ENCODE data around the gene CTRB2.

CTRB2 gene

DNA sequence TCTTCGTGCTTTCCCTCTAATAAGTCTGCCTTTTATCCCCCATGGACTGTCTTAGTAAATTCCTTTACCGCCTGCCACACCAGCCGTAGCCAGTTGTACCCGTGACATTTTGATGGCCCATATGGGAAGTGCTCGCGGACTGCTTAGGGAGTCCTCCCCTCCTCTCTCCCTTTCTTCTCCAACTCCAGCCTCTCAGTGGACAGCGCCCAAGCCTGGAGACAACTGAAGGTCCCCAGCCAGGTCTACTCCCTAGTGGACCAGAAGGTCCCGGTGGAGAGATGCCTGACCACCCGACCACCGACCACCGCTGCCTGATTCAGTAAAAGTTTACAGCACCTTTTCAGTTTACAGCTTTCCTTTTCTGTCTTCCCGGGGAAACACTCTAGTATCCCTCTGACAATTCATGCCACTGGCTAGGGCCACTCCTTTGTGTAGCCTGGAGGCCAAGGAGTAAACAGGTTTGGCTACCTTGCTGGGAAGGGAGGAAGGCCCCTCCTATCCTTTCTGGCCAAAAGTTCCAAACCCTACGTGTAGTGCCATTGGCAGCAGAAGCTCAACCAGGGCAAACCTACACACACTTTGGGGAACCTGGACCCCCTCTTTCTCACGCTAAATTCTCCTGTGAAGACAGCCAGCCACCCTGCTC, 18.0 kb downstream of the CTRB2 start:
- in situ Hi-C loops (cut with MboI; ENCODE audit: low sequenced_read_pairs): no loop called here

DNA sequence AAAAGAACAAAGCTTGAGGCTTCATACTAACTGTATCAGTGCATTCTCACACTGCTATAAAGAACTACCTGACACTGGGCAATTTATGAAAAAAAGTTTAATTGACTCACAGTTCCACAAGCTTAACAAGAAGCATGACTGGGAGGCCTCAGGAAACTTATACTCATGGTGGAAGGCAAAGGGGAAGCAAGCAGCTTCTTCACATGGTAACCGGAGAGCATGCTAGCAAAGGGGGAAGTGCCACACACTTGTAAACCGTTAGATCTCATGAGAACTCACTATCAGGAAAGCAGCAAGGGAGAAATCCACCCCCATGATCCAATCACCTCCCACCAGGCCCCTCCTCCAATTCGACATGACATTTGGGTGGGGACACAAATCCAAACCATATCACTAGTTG, 25.3 kb downstream of the CTRB2 start:
- in situ Hi-C loops (cut with MboI; ENCODE audit: low sequenced_read_pairs): no loop called here

DNA sequence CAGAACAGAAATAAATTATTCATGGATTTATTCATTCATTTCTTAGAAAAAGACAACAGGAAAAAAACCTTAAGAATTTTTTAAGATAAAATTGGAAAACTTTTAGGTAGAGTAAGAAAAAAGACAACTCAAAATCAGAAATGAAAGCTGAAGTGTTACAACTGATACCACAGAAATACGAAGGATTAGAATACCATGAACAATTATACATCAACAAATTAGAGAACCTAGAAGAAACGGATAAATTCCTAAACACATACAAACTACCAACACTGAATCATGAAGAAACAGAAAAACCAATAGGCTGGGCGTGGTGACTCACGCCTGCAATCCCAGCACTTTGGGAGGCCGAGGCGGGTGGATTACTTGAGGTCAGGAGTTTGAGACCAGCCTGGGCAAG, 27.8 kb downstream of the CTRB2 start:
- in situ Hi-C loops (cut with MboI; ENCODE audit: low sequenced_read_pairs): no loop called here

DNA sequence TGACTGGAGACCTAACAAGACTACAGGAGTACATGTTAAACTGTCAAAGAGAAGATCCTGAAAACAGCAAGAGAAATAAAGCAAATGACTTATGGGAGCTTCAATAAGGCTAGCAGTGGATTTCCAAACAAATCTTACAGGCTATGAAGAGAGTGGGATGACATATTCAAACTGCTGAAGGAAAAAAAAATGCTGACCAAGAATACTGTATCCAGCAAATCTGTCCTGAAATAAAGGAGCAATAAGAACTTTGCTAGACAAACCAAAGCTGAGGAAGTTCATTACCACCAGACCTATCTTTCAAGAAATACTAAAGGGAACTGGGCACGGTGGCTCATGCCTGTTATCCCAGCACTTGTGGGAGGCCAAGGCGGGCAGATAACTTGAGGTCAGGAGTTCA, 30.0 kb downstream of the CTRB2 start:
- in situ Hi-C loops (cut with MboI; ENCODE audit: low sequenced_read_pairs): no loop called here

DNA sequence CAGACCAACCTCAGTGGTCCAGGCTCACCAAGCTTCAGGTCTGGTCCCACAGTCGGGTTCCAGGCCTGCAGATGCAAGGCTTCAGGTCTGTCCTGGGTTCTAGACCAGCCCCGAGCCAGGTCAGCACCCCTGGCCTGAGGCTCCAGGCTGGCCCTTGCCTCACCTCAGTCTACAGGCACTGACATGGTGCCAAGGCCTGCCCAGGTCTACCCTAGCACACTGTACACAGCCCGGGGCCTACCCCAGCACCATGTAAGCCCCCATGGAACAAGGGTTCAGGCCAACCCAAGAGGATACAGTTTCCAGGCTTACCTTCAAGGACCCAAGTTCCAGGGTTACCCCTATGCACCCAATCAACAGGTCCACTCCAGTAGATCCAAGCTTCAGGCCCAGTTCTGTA, 31.9 kb downstream of the CTRB2 start:
- in situ Hi-C loops (cut with MboI; ENCODE audit: low sequenced_read_pairs): no loop called here

DNA sequence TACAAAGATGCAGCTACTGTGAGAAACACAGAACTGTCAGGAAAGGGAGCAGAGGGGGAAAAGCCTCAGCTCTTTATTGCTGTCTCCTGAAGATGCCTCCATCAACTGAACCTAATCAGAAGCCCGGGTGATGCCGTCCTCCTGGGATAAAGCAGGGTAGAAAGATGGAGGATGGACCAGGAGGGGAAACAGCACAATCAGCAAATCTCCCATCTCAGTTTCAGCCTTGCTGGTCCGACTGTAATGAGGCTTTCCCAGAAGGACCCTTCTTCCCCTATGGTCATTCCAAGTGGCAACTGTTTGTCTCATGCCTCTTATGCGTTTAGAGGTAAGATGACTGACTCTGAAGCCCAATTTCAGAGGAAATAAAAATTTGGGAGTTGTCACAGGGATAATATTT, 34.4 kb downstream of the CTRB2 start:
- in situ Hi-C loops (cut with MboI; ENCODE audit: low sequenced_read_pairs): no loop called here

DNA sequence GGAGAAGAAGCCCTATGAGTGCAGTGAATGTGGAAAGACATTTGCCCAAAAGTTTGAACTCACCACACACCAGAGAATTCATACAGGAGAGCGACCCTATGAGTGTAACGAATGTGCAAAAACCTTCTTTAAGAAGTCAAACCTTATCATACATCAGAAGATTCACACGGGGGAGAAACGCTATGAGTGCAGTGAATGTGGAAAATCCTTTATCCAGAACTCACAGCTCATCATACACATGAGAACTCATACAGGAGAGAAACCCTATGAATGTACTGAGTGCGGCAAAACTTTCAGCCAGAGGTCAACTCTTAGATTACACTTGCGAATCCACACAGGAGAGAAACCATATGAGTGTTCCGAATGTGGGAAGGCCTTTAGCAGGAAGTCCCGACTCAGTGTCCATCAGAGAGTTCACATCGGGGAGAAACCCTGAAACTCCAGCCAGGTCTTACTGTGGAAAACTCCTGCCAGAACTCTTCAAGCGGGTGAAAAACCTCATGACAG, 37.0 kb downstream of the CTRB2 start:
- in situ Hi-C loops (cut with MboI; ENCODE audit: low sequenced_read_pairs): no loop called here

DNA sequence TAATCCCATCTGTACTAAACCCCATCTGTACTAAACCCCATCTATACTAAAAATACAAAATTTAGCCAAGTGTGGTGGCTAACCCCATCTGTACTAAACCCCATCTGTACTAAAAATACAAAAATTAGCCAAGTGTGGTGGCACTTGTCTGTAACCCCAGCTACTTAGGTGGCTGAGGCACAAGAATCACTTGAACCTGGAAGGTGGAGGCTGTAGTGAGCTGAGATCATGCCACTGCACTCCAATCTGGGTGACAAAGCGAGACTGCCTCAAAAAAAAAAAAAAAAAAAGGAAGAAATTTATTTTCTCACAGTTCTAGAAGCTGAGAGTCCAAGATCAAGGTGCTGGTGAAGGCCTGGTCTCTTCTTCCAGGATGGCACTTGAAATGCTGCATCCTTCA, 46.6 kb downstream of the CTRB2 start:
- in situ Hi-C loops (cut with MboI; ENCODE audit: low sequenced_read_pairs): no loop called here

Measured in HL-60/S4 treated with phorbol 12-myristate 13-acetate at 8.2 ng/mL for 4 days and 3 days (cell line).